HepG2 (cell line): Measurements from ENCODE around the gene SF3A2. TPM values are rescaled to one million over a fixed set of nuclear protein-coding genes. Genes with fewer than 3 reads are reported as not detected.

Source experiments
- ATAC-seq: fragments of 200-7000 bp; cut with Tn5 transposase; 3 replicates; pipeline ENCODE4 v1.9.1; 2020; ENCODE audit warnings: mild to moderate bottlenecking, moderate library complexity
- BruUV-seq: library from RNA; stranded (reverse); fragments of 400-500 nt; replicated peaks from 2 replicates; lab custom pipeline; 2021; lab: Mats Ljungman, UMichigan
- CTCF ChIA-PET: fragments of 300-600 bp; formaldehyde crosslinking; extraction: SDS; loops from one replicate; lab custom pipeline; 2021; ENCODE audit warnings: low total read pairs, inconsistent platforms, low intra/inter-chr PET ratio; lab: Yijun Ruan, JAX
- POLR2A ChIA-PET: fragments of 350-600 bp; sonication (Branson Sonifier 250); formaldehyde crosslinking; loops from one replicate; lab custom pipeline; 2020; ENCODE audit warnings: antibody characterized with exemption, inconsistent platforms; lab: Yijun Ruan, JAX
- DNase-seq: peaks from one replicate; pipeline ENCODE4 v3.0.0-alpha.2; 2015; ENCODE audit warnings: low spot score
- FAIRE-seq: peaks from 3 replicates; lab custom pipeline; 2011; peaks lifted over from hg19 to GRCh38; lab: Jason Lieb, UNC
- H2AFZ ChIP-seq: one replicate; pipeline ENCODE4 v1.6.1; 2011; ENCODE audit warnings: low read length, inconsistent platforms
- H3K27ac ChIP-seq: fragments of 300-600 bp; 3 replicates; pipeline ENCODE4 v1.8.0; 2011; ENCODE audit warnings: mixed run types, mild to moderate bottlenecking, mixed read lengths, low read length, inconsistent platforms; ENCODE audit not compliant: insufficient read depth; ENCODE audit errors: extremely low read length
- H3K27me3 ChIP-seq, 2 experiments: fragments of 200-600 bp in 1 of 2; 2 replicates in 1 of 2; 3 replicates in 1 of 2; pipeline versions ENCODE4 v1.6.0 to v1.8.0; 2011; ENCODE audit warnings: low read length in 2 of 2, mild to moderate bottlenecking in 2 of 2, moderate library complexity in 2 of 2, inconsistent platforms in 1 of 2; ENCODE audit not compliant: insufficient read depth in 2 of 2, control insufficient read depth in 1 of 2
- H3K36me3 ChIP-seq, 2 experiments: fragments of 200-600 bp in 1 of 2; replicated peaks in 1 of 2; 2 replicates in 1 of 2; 3 replicates in 1 of 2; pipeline versions ENCODE4 v1.5.1 to v1.8.0; 2011; ENCODE audit warnings: low read length in 2 of 2, inconsistent platforms in 1 of 2; ENCODE audit not compliant: insufficient read depth in 2 of 2, control insufficient read depth in 1 of 2
- H3K4me1 ChIP-seq: 2 replicates; pipeline ENCODE4 v1.5.1; 2012; ENCODE audit warnings: low read length, inconsistent platforms; ENCODE audit not compliant: insufficient read depth
- H3K4me2 ChIP-seq: 2 replicates; pipeline ENCODE4 v1.6.0; 2011; ENCODE audit warnings: low read depth, low read length, inconsistent platforms
- H3K4me3 ChIP-seq, 3 experiments: fragments of 200-600 bp in 1 of 3; sonication (generic), shearing (Covaris generic) in 1 of 3; replicated peaks in 1 of 3; 2 replicates each; pipeline ENCODE4 v1.5.1; 2011 to 2016; ENCODE audit warnings: low read length in 3 of 3, inconsistent platforms in 2 of 3, low read depth in 2 of 3, mild to moderate bottlenecking in 2 of 3, control low read depth in 1 of 3, mixed read lengths in 1 of 3; ENCODE audit not compliant: insufficient read depth in 1 of 3
- H3K79me2 ChIP-seq: one replicate; pipeline ENCODE4 v1.6.1; 2011; ENCODE audit warnings: low read length, inconsistent platforms; ENCODE audit not compliant: insufficient read depth
- H3K9ac ChIP-seq: 2 replicates; pipeline ENCODE4 v1.6.0; 2011; ENCODE audit warnings: mild to moderate bottlenecking, low read depth, low read length, inconsistent platforms; ENCODE audit not compliant: insufficient read depth
- H3K9me3 ChIP-seq: 2 replicates; pipeline ENCODE4 v1.5.1; 2012; ENCODE audit warnings: mild to moderate bottlenecking, low read length
- H4K20me1 ChIP-seq: 2 replicates; pipeline ENCODE4 v1.6.0; 2011; ENCODE audit warnings: inconsistent platforms, mild to moderate bottlenecking, low read length, moderate library complexity; ENCODE audit not compliant: insufficient read depth
- AGO2 ChIP-seq: fragments of 200-400 bp; formaldehyde crosslinking; optimal IDR thresholded peaks from 2 replicates; pipeline ENCODE3; 2017; ENCODE audit warnings: mild to moderate bottlenecking, low read depth, low read length, moderate library complexity
- ARID2 ChIP-seq: sonication (generic); formaldehyde crosslinking; IDR thresholded peaks from 2 replicates; pipeline ENCODE4 v1.8.1; 2022; ENCODE audit warnings: mild to moderate bottlenecking, missing genetic modification reagents, borderline replicate concordance
- CAMTA2 ChIP-seq: sonication (generic); formaldehyde crosslinking; IDR thresholded peaks from 2 replicates; pipeline ENCODE4 v1.4.0; 2020; ENCODE audit warnings: mild to moderate bottlenecking, missing genetic modification reagents, borderline replicate concordance
- RCOR2 ChIP-seq: IDR thresholded peaks from 2 replicates; pipeline ENCODE4 v1.6.1; 2016; ENCODE audit warnings: missing biosample characterization, missing genetic modification reagents
- SIN3A ChIP-seq: IDR thresholded peaks from 2 replicates; pipeline ENCODE4 v1.6.1; 2011; ENCODE audit warnings: low read depth, mild to moderate bottlenecking, control low read depth, low read length, borderline replicate concordance
- SIX1 ChIP-seq: sonication (generic); formaldehyde crosslinking; IDR thresholded peaks from 2 replicates; pipeline ENCODE4 v1.4.0; 2020; ENCODE audit warnings: missing genetic modification reagents, borderline replicate concordance
- U2AF2 ChIP-seq: fragments of 200-400 bp; formaldehyde crosslinking; IDR thresholded peaks from 2 replicates; pipeline ENCODE4 v1.6.1; 2017; ENCODE audit warnings: low read depth, mild to moderate bottlenecking, low read length
- ZBTB3 ChIP-seq: sonication (generic); formaldehyde crosslinking; IDR thresholded peaks from 2 replicates; pipeline ENCODE4 v1.4.0; 2020; ENCODE audit warnings: low read depth, mild to moderate bottlenecking, moderate library complexity, missing genetic modification reagents, borderline replicate concordance
- ZFP36 ChIP-seq: fragments of 150-350 bp; IDR thresholded peaks from 2 replicates; pipeline ENCODE4 v1.6.1; 2018; ENCODE audit warnings: borderline replicate concordance, low read length, low read depth; ENCODE audit not compliant: partially characterized antibody
- ZNF143 ChIP-seq: sonication (generic); formaldehyde crosslinking; IDR thresholded peaks from 2 replicates; pipeline ENCODE4 v1.4.0; 2020; ENCODE audit warnings: missing genetic modification reagents
- ZNF292 ChIP-seq: sonication (generic); formaldehyde crosslinking; IDR thresholded peaks from 2 replicates; pipeline ENCODE4 v1.8.1; 2022; ENCODE audit warnings: mild to moderate bottlenecking, low read depth, missing genetic modification reagents, borderline replicate concordance
- ZNF432 ChIP-seq: sonication (generic); formaldehyde crosslinking; IDR thresholded peaks from 2 replicates; pipeline ENCODE4 v1.5.0; 2020; ENCODE audit warnings: missing genetic modification reagents, mild to moderate bottlenecking, borderline replicate concordance
- WGBS: methylation state at CpG from one replicate; pipeline ENCODE4 v1.1.6; 2017; ENCODE audit warnings: low lambda C conversion rate; 5-methylcytosine and 5-hydroxymethylcytosine counted together
- in situ Hi-C: cut with HindIII; loops from 2 replicates; pipeline ENCODE4 v1.10.0; 2017; ENCODE audit warnings: low pct_unique_long_range_greater_than_20kb; ENCODE audit not compliant: extremely low pct_ligation_motif_present
- intact Hi-C: fragments of 100-400 bp; cut with micrococcal nuclease; formaldehyde crosslinking; loops from one replicate; pipeline ENCODE4 v1.10.0; 2022; ENCODE audit not compliant: unreplicated experiment
- polyA plus RNA-seq, 8 experiments: library from polyadenylated mRNA; depleted of rRNA in 3 of 8; stranded (reverse) in 7 of 8; unstranded in 1 of 8; fragments of >200 nt; fragmentation: Illumina TruSeq in 4 of 8; extraction: Trizol in 4 of 8; gene quantifications; 2 replicates each; pipeline versions ENCODE4 v1.2.1 to v1.2.3, GENCODE V29; 2011 to 2016; ENCODE audit warnings: low read depth in 4 of 8, missing spikeins in 1 of 8, mixed read lengths in 1 of 8; ENCODE audit not compliant: insufficient read depth in 1 of 8
- total RNA-seq, 5 experiments: library from RNA; depleted of rRNA; stranded (reverse); fragments of >200 nt; fragmentation: Illumina TruSeq; extraction: Trizol; gene quantifications; 2 replicates each; pipeline ENCODE4 v1.2.3, GENCODE V29; 2016; ENCODE audit warnings: low read depth in 1 of 5
- TF ChIP-seq, protein P1 (sequence below): sonication (generic); formaldehyde crosslinking; IDR thresholded peaks from 2 replicates; pipeline ENCODE4 v1.4.0; 2020; ENCODE audit warnings: low read depth, mild to moderate bottlenecking, missing genetic modification reagents
- TF ChIP-seq, protein P2 (sequence below): sonication (generic); formaldehyde crosslinking; IDR thresholded peaks from 2 replicates; pipeline ENCODE4 v1.5.1; 2020; ENCODE audit warnings: missing genetic modification reagents, mild to moderate bottlenecking, borderline replicate concordance
- TF ChIP-seq, protein P3 (sequence below): IDR thresholded peaks from 2 replicates; pipeline ENCODE4 v1.6.1; 2016; ENCODE audit warnings: low read depth, borderline replicate concordance

Gene SF3A2
- total and polyA plus RNA-seq, 2 of the 13 experiments (the other 11 are each of a cell fraction or from before 2014, with no cell fraction given), result 8.6 to 8.8 TPM

DNA sequence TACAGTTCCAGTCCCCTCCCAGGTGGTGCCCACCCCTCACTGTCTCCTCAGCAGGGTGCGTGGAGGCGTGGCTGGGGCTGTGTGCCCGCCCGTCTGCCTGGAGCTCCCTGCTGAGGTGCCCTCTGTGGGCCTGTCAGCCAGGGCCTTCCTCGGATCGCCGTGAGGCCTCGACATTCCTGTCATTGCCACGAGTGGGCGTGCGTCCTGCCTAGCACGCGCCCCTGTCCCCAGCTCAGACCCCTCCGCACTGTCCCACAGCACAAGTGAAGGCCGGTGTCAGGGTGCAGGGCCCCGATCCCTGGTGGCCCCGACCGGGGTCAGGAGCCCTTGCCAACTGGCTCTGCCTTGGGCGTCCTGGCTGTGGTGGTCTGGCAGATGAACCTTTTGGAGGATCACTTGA lies 40.7 kb upstream of the SF3A2 start:
- FAIRE-seq (no peak), ATAC-seq (no peak), DNase-seq (no peak)
- H3K27me3 ChIP-seq, result no peaks in the 10 kb centered on the region
- peaks cover 27 to 64% of the 10 kb centered on the region in 2 experiments for H3K36me3 ChIP-seq
- H3K4me3 ChIP-seq, result no peak overlapping the region
- H2AFZ ChIP-seq, result no peak overlapping the region
- peaks cover 19% of the 10 kb centered on the region for H3K79me2 ChIP-seq
- ChIA-PET POLR2A (no interaction called here), CTCF (no interaction called here)
- no peak overlapping the region for H3K4me2 ChIP-seq
- H3K27ac ChIP-seq, result no peak overlapping the region
- peaks cover 13% of the 10 kb centered on the region; the same call in 1 of the 2 replicates for H4K20me1 ChIP-seq
- WGBS, result 95% methylated on average over 10 of the region's 19 CpGs
- in situ Hi-C loops (no loop called here), intact Hi-C loops (no loop called here)
- H3K9me3 ChIP-seq, result no peaks in the 10 kb centered on the region
- no peaks in the 10 kb centered on the region for H3K4me1 ChIP-seq
- no peak overlapping the region for H3K9ac ChIP-seq
- TF ChIP-seq AGO2 (peak; percentile 52), ZNF292 (no peak)
- BruUV-seq, result no TSS peak

DNA sequence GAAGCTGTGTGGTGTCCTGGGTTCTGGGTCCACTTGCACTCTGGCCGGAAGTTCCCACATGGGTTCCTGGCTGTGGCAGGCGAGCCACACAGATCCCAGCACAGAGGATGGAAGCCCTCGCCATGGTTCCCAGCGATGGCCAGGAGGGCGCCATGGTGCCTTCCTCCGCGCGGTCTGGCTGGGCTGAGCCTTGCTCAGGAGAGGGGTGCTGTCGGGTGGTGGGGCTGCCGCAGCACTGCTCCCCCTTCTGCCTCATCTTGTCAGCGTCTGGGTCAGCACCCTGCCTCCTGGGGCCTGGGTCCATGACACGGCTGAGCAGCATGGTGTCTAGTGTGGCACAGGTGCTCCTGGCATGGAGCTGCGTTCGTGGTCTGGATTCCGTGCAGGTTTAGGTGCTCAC lies 39.4 kb upstream of the SF3A2 start:
- POLR2A ChIA-PET, result no interaction called here
- H3K36me3 ChIP-seq, result peaks cover 27 to 61% of the 10 kb centered on the region in 2 experiments
- BruUV-seq, result no TSS peak
- TF ChIP-seq ZNF432 (CRISPR knock-in tag) (no peak), U2AF2 (no peak), RCOR2 (CRISPR knock-in tag) (no peak), SIN3A (no peak), ZBTB3 (CRISPR knock-in tag) (no peak), SIX1 (CRISPR knock-in tag) (no peak), ARID2 (no peak), CAMTA2 (no peak), ZFP36 (no peak), ZNF143 (CRISPR knock-in tag) (no peak)
- TF ChIP-seq, protein P1, sequence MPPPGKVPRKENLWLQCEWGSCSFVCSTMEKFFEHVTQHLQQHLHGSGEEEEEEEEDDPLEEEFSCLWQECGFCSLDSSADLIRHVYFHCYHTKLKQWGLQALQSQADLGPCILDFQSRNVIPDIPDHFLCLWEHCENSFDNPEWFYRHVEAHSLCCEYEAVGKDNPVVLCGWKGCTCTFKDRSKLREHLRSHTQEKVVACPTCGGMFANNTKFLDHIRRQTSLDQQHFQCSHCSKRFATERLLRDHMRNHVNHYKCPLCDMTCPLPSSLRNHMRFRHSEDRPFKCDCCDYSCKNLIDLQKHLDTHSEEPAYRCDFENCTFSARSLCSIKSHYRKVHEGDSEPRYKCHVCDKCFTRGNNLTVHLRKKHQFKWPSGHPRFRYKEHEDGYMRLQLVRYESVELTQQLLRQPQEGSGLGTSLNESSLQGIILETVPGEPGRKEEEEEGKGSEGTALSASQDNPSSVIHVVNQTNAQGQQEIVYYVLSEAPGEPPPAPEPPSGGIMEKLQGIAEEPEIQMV (CRISPR knock-in tag), result no peak
- TF ChIP-seq, protein P2, sequence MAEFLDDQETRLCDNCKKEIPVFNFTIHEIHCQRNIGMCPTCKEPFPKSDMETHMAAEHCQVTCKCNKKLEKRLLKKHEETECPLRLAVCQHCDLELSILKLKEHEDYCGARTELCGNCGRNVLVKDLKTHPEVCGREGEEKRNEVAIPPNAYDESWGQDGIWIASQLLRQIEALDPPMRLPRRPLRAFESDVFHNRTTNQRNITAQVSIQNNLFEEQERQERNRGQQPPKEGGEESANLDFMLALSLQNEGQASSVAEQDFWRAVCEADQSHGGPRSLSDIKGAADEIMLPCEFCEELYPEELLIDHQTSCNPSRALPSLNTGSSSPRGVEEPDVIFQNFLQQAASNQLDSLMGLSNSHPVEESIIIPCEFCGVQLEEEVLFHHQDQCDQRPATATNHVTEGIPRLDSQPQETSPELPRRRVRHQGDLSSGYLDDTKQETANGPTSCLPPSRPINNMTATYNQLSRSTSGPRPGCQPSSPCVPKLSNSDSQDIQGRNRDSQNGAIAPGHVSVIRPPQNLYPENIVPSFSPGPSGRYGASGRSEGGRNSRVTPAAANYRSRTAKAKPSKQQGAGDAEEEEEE (CRISPR knock-in tag), result no peak
- TF ChIP-seq, protein P3, sequence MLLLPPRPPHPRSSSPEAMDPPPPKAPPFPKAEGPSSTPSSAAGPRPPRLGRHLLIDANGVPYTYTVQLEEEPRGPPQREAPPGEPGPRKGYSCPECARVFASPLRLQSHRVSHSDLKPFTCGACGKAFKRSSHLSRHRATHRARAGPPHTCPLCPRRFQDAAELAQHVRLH (CRISPR knock-in tag), result no peak

More for the DNA sequence above, 39.4 kb upstream of the SF3A2 start:
- Histone ChIP-seq H3K4me2 (no peak overlapping the region), H3K9ac (no peak overlapping the region), H3K27ac (no peak overlapping the region), H3K79me2 (peaks cover 23% of the 10 kb centered on the region), H3K4me3 (no peak overlapping the region), H4K20me1 (peaks cover 19% of the 10 kb centered on the region; the same call in 1 of the 2 replicates), H3K27me3 (no peaks in the 10 kb centered on the region), H2AFZ (no peak overlapping the region), H3K9me3 (no peaks in the 10 kb centered on the region), H3K4me1 (no peaks in the 10 kb centered on the region)
- intact Hi-C loops, result no loop called here
- in situ Hi-C loops, result no loop called here
- DNase-seq (no peak), ATAC-seq (no peak), FAIRE-seq (no peak)
- CTCF ChIA-PET, result no interaction called here
- 96% methylated on average over 13 of the region's 15 CpGs for WGBS
